WI38 (cell line): ENCODE data around the gene ASCL1.

Experiments used
- H3K4me3 ChIP-seq: 2 replicates; pipeline ENCODE4 v1.5.1; 2011; ENCODE audit warnings: low read depth, mild to moderate bottlenecking, control low read depth, low read length
- TF ChIP-seq, protein P1 (sequence below): IDR thresholded peaks from 2 replicates; pipeline ENCODE4 v1.5.1; 2012; ENCODE audit warnings: low read depth, mild to moderate bottlenecking, control low read depth, low read length

ASCL1 gene

DNA sequence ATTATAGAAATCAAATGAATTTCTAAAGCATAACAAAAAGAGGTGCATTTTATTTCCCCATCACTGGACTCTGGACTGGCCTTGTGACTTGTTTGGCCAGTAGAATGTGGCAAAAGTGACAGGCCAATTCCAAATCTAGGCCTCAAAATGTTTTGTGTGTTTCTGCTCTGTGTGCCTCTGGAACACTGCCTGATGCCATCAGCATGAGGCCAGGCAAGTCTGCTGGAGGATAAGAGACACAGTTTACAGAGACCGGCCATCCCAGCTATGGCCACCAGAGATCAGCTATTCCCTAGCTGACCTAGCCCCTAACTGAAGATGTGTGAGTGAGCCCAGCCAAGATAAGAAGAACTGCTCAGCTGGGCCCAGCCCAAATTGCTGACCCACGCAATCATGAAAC, 32.9 kb downstream of the ASCL1 start:
- H3K4me3 ChIP-seq, result no peak overlapping the region
- TF ChIP-seq, protein P1, sequence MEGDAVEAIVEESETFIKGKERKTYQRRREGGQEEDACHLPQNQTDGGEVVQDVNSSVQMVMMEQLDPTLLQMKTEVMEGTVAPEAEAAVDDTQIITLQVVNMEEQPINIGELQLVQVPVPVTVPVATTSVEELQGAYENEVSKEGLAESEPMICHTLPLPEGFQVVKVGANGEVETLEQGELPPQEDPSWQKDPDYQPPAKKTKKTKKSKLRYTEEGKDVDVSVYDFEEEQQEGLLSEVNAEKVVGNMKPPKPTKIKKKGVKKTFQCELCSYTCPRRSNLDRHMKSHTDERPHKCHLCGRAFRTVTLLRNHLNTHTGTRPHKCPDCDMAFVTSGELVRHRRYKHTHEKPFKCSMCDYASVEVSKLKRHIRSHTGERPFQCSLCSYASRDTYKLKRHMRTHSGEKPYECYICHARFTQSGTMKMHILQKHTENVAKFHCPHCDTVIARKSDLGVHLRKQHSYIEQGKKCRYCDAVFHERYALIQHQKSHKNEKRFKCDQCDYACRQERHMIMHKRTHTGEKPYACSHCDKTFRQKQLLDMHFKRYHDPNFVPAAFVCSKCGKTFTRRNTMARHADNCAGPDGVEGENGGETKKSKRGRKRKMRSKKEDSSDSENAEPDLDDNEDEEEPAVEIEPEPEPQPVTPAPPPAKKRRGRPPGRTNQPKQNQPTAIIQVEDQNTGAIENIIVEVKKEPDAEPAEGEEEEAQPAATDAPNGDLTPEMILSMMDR, result no peak

- TF ChIP-seq, protein P1, result no peak
These were observed 34.8 kb downstream of the ASCL1 start for GRCh38 chr12:102992297-102992696.

GRCh38 chr12:102992720-102993119, 35.2 kb downstream of the ASCL1 start:
- TF ChIP-seq, protein P1, result no peak
- no peak overlapping the region for H3K4me3 ChIP-seq

More at GRCh38 chr12:102992297-102992696, 34.8 kb downstream of the ASCL1 start:
- no peak overlapping the region for H3K4me3 ChIP-seq

GRCh38 chr12:102993537-102993936, 36.1 kb downstream of the ASCL1 start:
- no peak overlapping the region for H3K4me3 ChIP-seq
- TF ChIP-seq, protein P1, result no peak

DNA sequence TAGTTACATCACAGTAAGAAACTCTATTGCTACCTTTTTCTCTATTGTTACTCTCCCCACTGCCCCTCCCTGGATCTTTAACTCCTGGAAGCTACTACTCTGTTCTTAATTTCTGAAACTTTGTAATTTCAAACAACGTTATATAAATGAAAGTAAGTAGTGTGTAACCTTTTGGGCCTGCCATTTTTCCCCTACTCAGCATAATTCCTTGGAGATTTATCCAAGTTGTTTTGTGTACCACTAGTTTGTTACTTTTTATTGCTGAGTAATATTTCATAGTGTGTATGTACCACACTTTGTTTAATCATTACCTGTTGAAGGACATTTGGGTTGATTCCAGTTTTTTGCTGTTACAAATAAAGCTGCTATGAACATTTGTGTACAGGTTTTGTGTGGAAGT, 37.9 kb downstream of the ASCL1 start:
- TF ChIP-seq, protein P1, result no peak
- H3K4me3 ChIP-seq, result no peak overlapping the region
